ENCODE results near the gene PHOSPHO2. TPM values are rescaled to one million over a fixed set of nuclear protein-coding genes. Genes with fewer than 3 reads are reported as not detected.

The PHOSPHO2 gene
- total RNA-seq, 2 donors from 2014 or later = 0.66 to 6.7 TPM

DNA sequence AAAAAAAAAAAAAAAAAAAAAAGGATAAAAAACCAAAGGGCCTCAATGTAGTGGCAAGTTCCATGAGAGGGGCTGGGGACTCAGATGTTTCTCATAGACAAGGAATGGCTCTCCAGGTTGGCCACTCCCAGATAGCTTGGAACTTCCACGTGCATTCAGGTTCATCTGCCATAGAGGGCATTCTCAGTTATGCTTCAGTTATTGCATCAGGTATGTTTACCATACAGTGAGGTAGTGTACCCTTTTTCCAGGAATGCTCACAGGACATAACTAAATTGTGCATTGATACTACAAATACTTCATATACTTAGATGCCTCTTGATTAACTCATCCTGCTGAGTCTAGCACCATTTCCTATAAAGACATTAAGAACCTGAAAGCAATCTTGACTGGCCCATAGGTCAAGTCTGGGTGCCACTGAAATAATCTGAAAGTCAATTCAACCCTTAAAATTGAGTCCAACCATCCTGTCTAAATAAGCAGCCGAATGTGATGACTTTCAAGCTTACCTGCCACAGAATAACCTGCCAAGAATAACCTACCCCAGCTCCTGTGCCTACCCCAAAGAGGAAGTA, 24.7 kb downstream of the PHOSPHO2 start:
- Histone ChIP-seq H3K4me1 (peaks cover 24% of the 10 kb centered on the region), H3K36me3 (replicated peaks in 1 of 2; ENCODE audit: insufficient read depth in 1 of 2, low read depth in 2 of 2) (no peaks in the 10 kb centered on the region), H3K27me3 (no peaks in the 10 kb centered on the region), H3K4me3 (no peak overlapping the region), H3K27ac (no peak overlapping the region), H3K9me3 (no peaks in the 10 kb centered on the region)
- TF ChIP-seq, protein P1, sequence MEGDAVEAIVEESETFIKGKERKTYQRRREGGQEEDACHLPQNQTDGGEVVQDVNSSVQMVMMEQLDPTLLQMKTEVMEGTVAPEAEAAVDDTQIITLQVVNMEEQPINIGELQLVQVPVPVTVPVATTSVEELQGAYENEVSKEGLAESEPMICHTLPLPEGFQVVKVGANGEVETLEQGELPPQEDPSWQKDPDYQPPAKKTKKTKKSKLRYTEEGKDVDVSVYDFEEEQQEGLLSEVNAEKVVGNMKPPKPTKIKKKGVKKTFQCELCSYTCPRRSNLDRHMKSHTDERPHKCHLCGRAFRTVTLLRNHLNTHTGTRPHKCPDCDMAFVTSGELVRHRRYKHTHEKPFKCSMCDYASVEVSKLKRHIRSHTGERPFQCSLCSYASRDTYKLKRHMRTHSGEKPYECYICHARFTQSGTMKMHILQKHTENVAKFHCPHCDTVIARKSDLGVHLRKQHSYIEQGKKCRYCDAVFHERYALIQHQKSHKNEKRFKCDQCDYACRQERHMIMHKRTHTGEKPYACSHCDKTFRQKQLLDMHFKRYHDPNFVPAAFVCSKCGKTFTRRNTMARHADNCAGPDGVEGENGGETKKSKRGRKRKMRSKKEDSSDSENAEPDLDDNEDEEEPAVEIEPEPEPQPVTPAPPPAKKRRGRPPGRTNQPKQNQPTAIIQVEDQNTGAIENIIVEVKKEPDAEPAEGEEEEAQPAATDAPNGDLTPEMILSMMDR (IDR thresholded peaks at IDR 0.05) = no peak
- TF ChIP-seq POLR2A (IDR thresholded peaks at IDR 0.05) = no peak
- DNase-seq (no peak), ATAC-seq (no peak)
- intact Hi-C loops (cut with DNase I) = no loop called here
- 79 to 80% methylated on average over 2 of the region's 2 CpGs for WGBS, 2 donors

- no peak for ATAC-seq
- TF ChIP-seq, protein P1 (IDR thresholded peaks at IDR 0.05) = no peak
- no peak for TF ChIP-seq POLR2A (IDR thresholded peaks at IDR 0.05)
- 62 to 80% methylated on average over 3 of the region's 3 CpGs for WGBS, 2 donors
These were observed 26.7 kb downstream of the PHOSPHO2 start for GRCh38 chr2:169721016-169721415.

GRCh38 chr2:169727065-169727464, 32.8 kb downstream of the PHOSPHO2 start:
- no peaks in the 10 kb centered on the region for H3K4me1 ChIP-seq
- H3K4me3 ChIP-seq = no peak overlapping the region
- ATAC-seq = no peak
- no peaks in the 10 kb centered on the region for H3K36me3 ChIP-seq (replicated peaks in 1 of 2; ENCODE audit: insufficient read depth in 1 of 2, low read depth in 2 of 2)
- DNase-seq = no peak
- H3K27ac ChIP-seq = no peak overlapping the region
- TF ChIP-seq, protein P1 (IDR thresholded peaks at IDR 0.05) = no peak
- no peak for TF ChIP-seq POLR2A (IDR thresholded peaks at IDR 0.05)
- intact Hi-C loops (cut with DNase I) = no loop called here
- no peaks in the 10 kb centered on the region for H3K27me3 ChIP-seq
- no peaks in the 10 kb centered on the region for H3K9me3 ChIP-seq
- WGBS, 2 donors = 84 to 87% methylated on average over 5 of the region's 5 CpGs

More at GRCh38 chr2:169721016-169721415, 26.7 kb downstream of the PHOSPHO2 start:
- Histone ChIP-seq H3K27me3 (no peaks in the 10 kb centered on the region), H3K9me3 (no peaks in the 10 kb centered on the region), H3K4me1 (peaks cover 12% of the 10 kb centered on the region), H3K27ac (no peak overlapping the region), H3K4me3 (no peak overlapping the region), H3K36me3 (replicated peaks in 1 of 2; ENCODE audit: insufficient read depth in 1 of 2, low read depth in 2 of 2) (no peaks in the 10 kb centered on the region)
- DNase-seq = no peak
- intact Hi-C loops (cut with DNase I) = no loop called here

DNA sequence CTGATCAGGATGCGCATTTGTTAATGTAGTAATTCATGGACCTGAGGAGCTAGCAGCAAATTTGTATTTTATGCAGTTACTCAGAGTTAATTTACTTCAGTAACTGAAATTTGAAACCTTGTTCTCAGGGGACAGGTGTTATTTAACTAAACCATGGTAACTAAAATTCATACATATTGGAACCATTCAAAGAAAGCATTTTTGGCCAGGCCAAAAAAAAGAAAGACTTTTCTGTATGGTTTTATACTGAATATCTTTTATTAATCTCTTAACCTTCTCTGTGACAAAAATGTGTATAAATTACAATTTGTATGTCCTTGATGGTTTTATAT, 35.0 kb downstream of the PHOSPHO2 start:
- H3K27ac ChIP-seq = no peak overlapping the region
- WGBS, 2 donors = 95 to 97% methylated on average over 1 of the region's 1 CpG
- DNase-seq (no peak), ATAC-seq (no peak)
- intact Hi-C loops (cut with DNase I) = no loop called here
- no peaks in the 10 kb centered on the region for H3K27me3 ChIP-seq
- H3K9me3 ChIP-seq = no peaks in the 10 kb centered on the region
- no peak overlapping the region for H3K4me3 ChIP-seq
- no peak for TF ChIP-seq POLR2A (IDR thresholded peaks at IDR 0.05)
- TF ChIP-seq, protein P1 (IDR thresholded peaks at IDR 0.05) = no peak
- no peaks in the 10 kb centered on the region for H3K36me3 ChIP-seq (replicated peaks in 1 of 2; ENCODE audit: insufficient read depth in 1 of 2, low read depth in 2 of 2)
- peaks cover 9% of the 10 kb centered on the region for H3K4me1 ChIP-seq

DNA sequence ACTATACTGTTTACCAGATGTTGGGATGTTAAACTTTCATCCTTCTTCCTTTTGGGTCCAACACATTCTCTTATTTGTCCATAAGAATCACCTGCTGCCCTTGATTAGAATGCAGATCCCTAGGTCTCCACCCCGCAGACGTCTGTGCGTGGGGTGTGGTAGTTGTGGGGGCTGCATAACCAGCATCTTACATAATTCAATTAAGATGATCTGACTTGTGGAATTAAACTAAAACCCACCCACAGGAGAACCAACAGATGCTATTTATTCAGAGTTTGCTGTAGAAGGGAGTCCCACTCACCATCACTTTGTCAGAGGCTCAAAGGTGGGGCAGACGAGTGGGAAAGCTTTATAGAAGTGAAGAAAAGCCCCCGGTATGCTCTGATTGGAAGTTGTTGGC, 37.8 kb downstream of the PHOSPHO2 start:
- no peaks in the 10 kb centered on the region for H3K27me3 ChIP-seq
- DNase-seq = no peak
- TF ChIP-seq, protein P1 (IDR thresholded peaks at IDR 0.05) = no peak
- no peak for TF ChIP-seq POLR2A (IDR thresholded peaks at IDR 0.05)
- ATAC-seq = no peak
- no peaks in the 10 kb centered on the region for H3K36me3 ChIP-seq (replicated peaks in 1 of 2; ENCODE audit: insufficient read depth in 1 of 2, low read depth in 2 of 2)
- peaks cover 16% of the 10 kb centered on the region for H3K4me1 ChIP-seq
- intact Hi-C loops (cut with DNase I) = no loop called here
- H3K4me3 ChIP-seq = no peak overlapping the region
- 53 to 58% methylated on average over 5 of the region's 5 CpGs for WGBS, 2 donors
- no peak overlapping the region for H3K27ac ChIP-seq
- H3K9me3 ChIP-seq = no peaks in the 10 kb centered on the region
